G401 (cell line): Measurements from ENCODE around the gene TEX29. TPM values are rescaled to one million over a fixed set of nuclear protein-coding genes. Genes with fewer than 3 reads are reported as not detected.

Experiments
- DNase-seq: peaks from one replicate; pipeline ENCODE4 v3.0.0-alpha.2; 2015; ENCODE audit warnings: low spot score
- in situ Hi-C: cut with HindIII; loops from 2 replicates; pipeline ENCODE4 v1.10.0; 2016; ENCODE audit warnings: low sequenced_read_pairs, mixed read lengths
- total RNA-seq: library from RNA; depleted of rRNA; stranded (reverse); fragments of >200 nt; shearing (Covaris generic); gene quantifications from 2 replicates; pipeline ENCODE4 v1.2.3, GENCODE V29; 2014

The TEX29 gene
- total RNA-seq, 1 experiment from 2014 or later = not detected

- no peak for DNase-seq
- in situ Hi-C loops = no loop called here
Observed at GRCh38 chr13:111360452-111360851, 40.0 kb downstream of the TEX29 start.

- DNase-seq = no peak
- in situ Hi-C loops = no loop called here
Observed at GRCh38 chr13:111361046-111361872, 40.8 kb downstream of the TEX29 start.

- no peak for DNase-seq
- in situ Hi-C loops = no loop called here
Observed at GRCh38 chr13:111361873-111362648, 41.6 kb downstream of the TEX29 start.

- in situ Hi-C loops = no loop called here
- no peak for DNase-seq
Observed at GRCh38 chr13:111363121-111363520, 42.7 kb downstream of the TEX29 start.

- in situ Hi-C loops = no loop called here
- DNase-seq = no peak
Observed at GRCh38 chr13:111363591-111363990, 43.1 kb downstream of the TEX29 start.

- no peak for DNase-seq
- in situ Hi-C loops = no loop called here
Observed at GRCh38 chr13:111365149-111366005, 44.9 kb downstream of the TEX29 start.

GRCh38 chr13:111367340-111367739, 46.9 kb downstream of the TEX29 start:
- DNase-seq = no peak
- in situ Hi-C loops = no loop called here

- in situ Hi-C loops = no loop called here
- no peak for DNase-seq
Observed at GRCh38 chr13:111368091-111368490, 47.6 kb downstream of the TEX29 start.

- in situ Hi-C loops = no loop called here
- no peak for DNase-seq
Observed at GRCh38 chr13:111370147-111370546, 49.7 kb downstream of the TEX29 start.

GRCh38 chr13:111370570-111371535, 50.4 kb downstream of the TEX29 start:
- DNase-seq = no peak
- in situ Hi-C loops = no loop called here

- no peak for DNase-seq
- in situ Hi-C loops = no loop called here
Observed at GRCh38 chr13:111371720-111372119, 51.3 kb downstream of the TEX29 start.

GRCh38 chr13:111372651-111373425, 52.4 kb downstream of the TEX29 start:
- DNase-seq = no peak
- in situ Hi-C loops = no loop called here

- no peak for DNase-seq
- in situ Hi-C loops = no loop called here
Observed at GRCh38 chr13:111373486-111373885, 53.0 kb downstream of the TEX29 start.

- in situ Hi-C loops = no loop called here
- no peak for DNase-seq
Observed at GRCh38 chr13:111380431-111380830, 60.0 kb downstream of the TEX29 start.

- DNase-seq = no peak
- in situ Hi-C loops = no loop called here
Observed at GRCh38 chr13:111382411-111382810, 62.0 kb downstream of the TEX29 start.

- no peak for DNase-seq
- in situ Hi-C loops = no loop called here
Observed at GRCh38 chr13:111382877-111383276, 62.4 kb downstream of the TEX29 start.

- in situ Hi-C loops = no loop called here
- DNase-seq = no peak
Observed at GRCh38 chr13:111383591-111384440, 63.4 kb downstream of the TEX29 start.
